WERI-Rb-1 (cell line): ENCODE results near the gene ITPA.

Experiments
- DNase-seq: peaks from one replicate; pipeline ENCODE4 v3.0.0-alpha.2; 2020
- H3K27ac ChIP-seq: fragments of 250-450 bp; sonication (Bioruptor Pico); 2 replicates; pipeline ENCODE4 v1.5.1; 2020; ENCODE audit warnings: mild to moderate bottlenecking, moderate library complexity
- H3K27me3 ChIP-seq: fragments of 250-450 bp; sonication (Bioruptor Pico); 2 replicates; pipeline ENCODE4 v1.5.1; 2021; ENCODE audit warnings: mild to moderate bottlenecking, low read depth, moderate library complexity; ENCODE audit not compliant: insufficient read depth, severe bottlenecking
- H3K36me3 ChIP-seq: fragments of 250-450 bp; sonication (Bioruptor Pico); 2 replicates; pipeline ENCODE4 v1.5.1; 2020; ENCODE audit warnings: mild to moderate bottlenecking, moderate library complexity
- H3K4me3 ChIP-seq: 2 replicates; pipeline ENCODE4 v1.5.1; 2011; ENCODE audit warnings: low read depth, mild to moderate bottlenecking, control low read depth, low read length
- H3K9me3 ChIP-seq: fragments of 250-450 bp; sonication (Bioruptor Pico); 2 replicates; pipeline ENCODE4 v1.5.1; 2021; ENCODE audit warnings: mild to moderate bottlenecking, moderate library complexity; ENCODE audit not compliant: severe bottlenecking
- TF ChIP-seq, protein P1 (sequence below): IDR thresholded peaks from 2 replicates; pipeline ENCODE4 v1.5.1; 2011; ENCODE audit warnings: low read depth, mild to moderate bottlenecking, control low read depth, inconsistent platforms, low read length

The ITPA gene

DNA sequence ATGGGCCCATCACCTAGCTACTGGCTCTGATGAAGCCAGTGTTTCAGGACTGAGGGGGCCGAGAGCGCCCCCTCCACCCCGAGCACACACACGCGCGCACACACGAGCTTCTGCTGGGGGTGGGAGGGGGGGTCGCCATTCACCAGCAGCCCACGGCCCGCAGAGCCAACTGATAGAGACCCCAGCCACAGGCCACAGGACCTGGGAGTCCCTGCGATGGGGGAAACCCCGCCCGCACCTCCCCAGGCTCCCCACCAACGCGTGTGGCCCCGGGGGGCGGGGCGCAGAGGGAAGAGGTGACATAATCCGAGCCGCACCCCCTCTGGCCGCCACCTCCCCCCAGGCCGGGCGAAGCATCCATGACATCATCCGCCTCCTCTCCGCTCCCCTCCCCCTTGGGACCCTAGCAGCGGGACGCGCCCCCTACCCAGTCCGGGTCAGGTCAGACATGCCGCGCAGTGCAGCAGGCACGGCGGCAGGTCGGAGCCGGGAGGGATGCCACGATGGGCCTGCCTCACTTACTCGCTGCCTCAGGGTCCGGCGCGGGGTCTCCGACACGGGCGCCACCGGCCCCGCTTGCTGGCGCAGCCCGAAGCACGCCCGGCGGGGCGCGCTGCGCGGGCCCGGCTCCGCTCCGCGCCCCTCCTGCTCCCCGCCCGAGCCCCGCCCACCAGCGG, 36.2 kb upstream of the ITPA start, which contains the start of gene LZTS3:
Gene LZTS3, minus strand, starts transcription at position 617 of the 677 bp plus-strand sequence. CDS start 6,386 bp downstream, outside the sequence.
- TF ChIP-seq, protein P1, sequence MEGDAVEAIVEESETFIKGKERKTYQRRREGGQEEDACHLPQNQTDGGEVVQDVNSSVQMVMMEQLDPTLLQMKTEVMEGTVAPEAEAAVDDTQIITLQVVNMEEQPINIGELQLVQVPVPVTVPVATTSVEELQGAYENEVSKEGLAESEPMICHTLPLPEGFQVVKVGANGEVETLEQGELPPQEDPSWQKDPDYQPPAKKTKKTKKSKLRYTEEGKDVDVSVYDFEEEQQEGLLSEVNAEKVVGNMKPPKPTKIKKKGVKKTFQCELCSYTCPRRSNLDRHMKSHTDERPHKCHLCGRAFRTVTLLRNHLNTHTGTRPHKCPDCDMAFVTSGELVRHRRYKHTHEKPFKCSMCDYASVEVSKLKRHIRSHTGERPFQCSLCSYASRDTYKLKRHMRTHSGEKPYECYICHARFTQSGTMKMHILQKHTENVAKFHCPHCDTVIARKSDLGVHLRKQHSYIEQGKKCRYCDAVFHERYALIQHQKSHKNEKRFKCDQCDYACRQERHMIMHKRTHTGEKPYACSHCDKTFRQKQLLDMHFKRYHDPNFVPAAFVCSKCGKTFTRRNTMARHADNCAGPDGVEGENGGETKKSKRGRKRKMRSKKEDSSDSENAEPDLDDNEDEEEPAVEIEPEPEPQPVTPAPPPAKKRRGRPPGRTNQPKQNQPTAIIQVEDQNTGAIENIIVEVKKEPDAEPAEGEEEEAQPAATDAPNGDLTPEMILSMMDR = no peak
- Histone ChIP-seq H3K36me3 (no peaks in the 10 kb centered on the region; the same call in none of the 2 replicates), H3K4me3 (peak within 1 kb of the TSS; percentile 97), H3K9me3 (no peaks in the 10 kb centered on the region), H3K27me3 (no peaks in the 10 kb centered on the region), H3K27ac (peak within 1 kb of the TSS; percentile 71)
- DNase-seq = peak; percentile 77

- peak overlapping the region; percentile 71 for H3K27ac ChIP-seq
These were observed 35.5 kb upstream of the ITPA start for GRCh38 chr20:3173610-3174441.

GRCh38 chr20:3174442-3175261, 34.6 kb upstream of the ITPA start:
- Histone ChIP-seq H3K27ac (peak overlapping the region; percentile 71), H3K27me3 (no peaks in the 10 kb centered on the region), H3K4me3 (peak overlapping the region; percentile 97), H3K36me3 (no peaks in the 10 kb centered on the region; the same call in none of the 2 replicates), H3K9me3 (no peaks in the 10 kb centered on the region)
- TF ChIP-seq, protein P1 = no peak
- peak; percentile 58 for DNase-seq

More at GRCh38 chr20:3173610-3174441, 35.5 kb upstream of the ITPA start:
- Histone ChIP-seq H3K27me3 (no peaks in the 10 kb centered on the region), H3K36me3 (no peaks in the 10 kb centered on the region; the same call in none of the 2 replicates), H3K9me3 (no peaks in the 10 kb centered on the region), H3K4me3 (peak overlapping the region; percentile 97)
- peak; percentile 91 for DNase-seq
- TF ChIP-seq, protein P1 = peak; percentile 22; the same call in 1 of the 2 replicates

GRCh38 chr20:3175270-3175669, 34.0 kb upstream of the ITPA start:
- H3K4me3 ChIP-seq = no peak overlapping the region
- H3K27ac ChIP-seq = no peak overlapping the region

More at GRCh38 chr20:3175270-3175669, 34.0 kb upstream of the ITPA start:
- no peak for DNase-seq
- Histone ChIP-seq H3K36me3 (no peaks in the 10 kb centered on the region; the same call in none of the 2 replicates), H3K9me3 (no peaks in the 10 kb centered on the region), H3K27me3 (no peaks in the 10 kb centered on the region)
- TF ChIP-seq, protein P1 = no peak
